Inflammatory macrophage treated with lipopolysaccharide for 1 hour (primary cell): ENCODE results near the gene RABEP2.
"Not testable (repeated sequence)": the region's sequence is repeated elsewhere in the genome, so short reads cannot be mapped to it uniquely, and the experiment has no call there.

Source experiments
- DNase-seq, 2 donors: peaks; one replicate each; pipeline ENCODE4 v3.0.0-alpha.2; 2020 to 2022

Gene RABEP2

DNA sequence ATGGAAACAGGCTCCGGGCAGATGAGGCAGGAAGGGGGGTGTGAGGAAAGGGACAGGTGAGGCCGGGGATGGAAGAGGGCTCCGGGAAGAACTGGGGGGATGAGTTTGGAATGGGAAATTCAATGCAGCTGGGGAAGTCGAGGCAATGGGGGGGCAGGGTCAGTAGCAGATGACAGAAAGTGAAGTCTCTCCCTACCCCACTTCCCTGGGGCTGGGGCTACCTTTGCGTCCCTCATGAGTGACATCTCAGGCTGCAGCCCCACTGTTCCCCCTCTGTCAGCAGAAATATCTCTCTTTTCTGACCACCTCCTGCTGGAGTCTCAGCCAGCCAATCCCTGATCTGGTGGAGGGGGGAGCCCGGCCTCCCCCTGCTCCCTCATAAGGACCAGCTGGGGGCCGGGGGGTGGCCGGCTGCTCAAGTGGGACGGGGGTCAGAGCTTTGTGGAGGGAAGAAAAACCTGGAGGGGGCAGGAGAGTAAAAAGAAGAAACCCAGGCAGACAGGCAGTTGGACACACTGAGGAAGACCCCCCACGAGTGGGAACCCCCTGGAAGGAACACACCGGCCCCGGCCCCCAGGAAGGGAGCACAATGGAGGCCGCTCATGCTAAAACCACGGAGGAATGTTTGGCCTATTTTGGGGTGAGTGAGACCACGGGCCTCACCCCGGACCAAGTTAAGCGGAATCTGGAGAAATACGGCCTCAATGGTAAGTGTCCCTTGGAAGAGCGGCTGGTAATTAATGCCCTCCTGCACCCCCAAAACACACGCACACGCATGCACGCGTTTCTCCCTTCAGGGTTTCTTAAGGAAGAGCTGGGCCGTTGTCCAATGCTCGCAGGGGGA is 46.7 kb downstream of the RABEP2 start, which contains the start of gene ATP2A1:
Gene ATP2A1, plus strand, starts transcription at position 406 of the 844 bp plus-strand sequence. Its CDS starts 184 bp downstream, at position 590.
- no peak for DNase-seq

DNA sequence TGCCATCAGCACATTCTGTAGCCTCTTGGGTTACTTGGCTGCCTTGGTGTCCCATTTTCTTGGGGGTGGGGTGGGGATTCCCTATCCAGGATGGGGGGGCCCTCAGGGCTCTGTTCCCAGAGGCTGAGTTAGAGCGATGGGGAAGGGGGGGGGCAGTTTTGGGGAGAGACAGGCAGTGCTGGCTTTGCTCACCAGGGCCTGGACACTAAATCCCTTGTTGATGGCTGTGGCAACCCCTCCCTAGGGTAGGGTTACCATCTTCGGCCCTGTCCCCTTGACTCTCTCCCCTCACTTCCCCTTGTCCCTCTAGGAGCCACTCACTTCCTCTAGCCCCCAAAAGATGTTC is 47.4 kb downstream of the RABEP2 start:
- no peak for DNase-seq

DNA sequence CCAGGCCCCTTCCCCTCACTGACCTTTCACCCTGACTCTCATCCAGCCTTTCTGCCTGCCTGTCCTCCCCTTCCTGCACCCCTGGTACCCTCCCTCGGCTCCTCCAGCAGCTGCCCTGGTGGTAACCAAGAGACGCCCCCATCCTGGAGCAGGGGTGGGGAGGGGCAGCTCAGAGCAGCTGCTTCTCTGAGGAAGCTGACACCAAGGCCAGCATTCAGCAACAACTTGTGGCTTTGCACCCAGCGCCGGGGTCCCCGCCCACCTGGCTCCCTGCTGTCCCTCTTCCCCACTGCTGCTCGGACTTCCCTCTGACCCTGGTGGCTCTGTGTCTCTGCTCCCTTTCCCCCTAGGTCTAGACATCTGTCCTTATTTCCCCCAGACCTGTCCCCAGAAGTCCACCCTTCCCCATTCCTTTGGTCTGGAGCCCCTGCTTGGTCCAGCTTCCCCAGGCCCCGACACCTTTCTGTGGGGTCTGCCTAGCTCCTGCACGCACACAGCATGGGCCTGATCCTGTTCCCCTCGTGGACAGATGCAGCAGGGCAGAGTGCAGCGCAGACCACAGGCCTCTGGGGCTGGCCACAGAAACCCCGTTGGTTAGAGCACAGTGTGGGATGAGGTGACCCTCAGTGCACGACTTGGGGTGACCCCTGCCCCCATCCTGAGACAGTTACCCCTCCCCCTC is 47.9 kb downstream of the RABEP2 start:
- no peak for DNase-seq

DNA sequence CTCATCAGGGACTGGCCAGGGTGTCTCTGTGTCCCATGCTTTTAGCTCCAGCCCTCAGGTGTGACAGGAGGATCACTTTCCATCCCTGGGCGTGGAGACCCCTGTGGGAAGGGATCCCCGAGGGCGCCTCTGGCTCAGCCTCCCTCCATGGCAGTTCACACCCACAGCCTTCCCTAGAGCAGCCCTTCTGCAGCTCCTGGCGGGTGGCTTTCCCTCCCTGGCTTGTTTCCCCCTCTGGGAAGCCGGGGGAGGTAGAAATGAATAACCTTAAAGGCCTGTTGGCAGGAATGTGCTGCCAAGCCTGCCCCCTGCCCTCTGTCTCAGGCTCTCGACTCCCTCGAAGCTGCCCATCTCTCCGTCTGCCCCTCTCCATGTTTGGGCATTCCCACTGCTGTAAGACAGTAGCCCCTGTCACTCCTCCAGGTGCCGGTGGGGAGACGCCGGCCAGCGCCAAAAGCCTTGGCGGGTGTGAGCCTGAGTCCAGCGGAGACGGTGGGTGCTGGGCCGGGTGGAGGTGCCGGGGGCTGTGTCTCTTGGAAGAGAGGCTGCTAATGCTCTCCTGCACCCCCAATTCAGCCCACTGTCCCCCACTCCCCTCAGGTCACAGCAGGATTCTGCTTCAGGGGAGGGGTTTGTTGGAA is 48.9 kb downstream of the RABEP2 start:
- no peak for DNase-seq

DNA sequence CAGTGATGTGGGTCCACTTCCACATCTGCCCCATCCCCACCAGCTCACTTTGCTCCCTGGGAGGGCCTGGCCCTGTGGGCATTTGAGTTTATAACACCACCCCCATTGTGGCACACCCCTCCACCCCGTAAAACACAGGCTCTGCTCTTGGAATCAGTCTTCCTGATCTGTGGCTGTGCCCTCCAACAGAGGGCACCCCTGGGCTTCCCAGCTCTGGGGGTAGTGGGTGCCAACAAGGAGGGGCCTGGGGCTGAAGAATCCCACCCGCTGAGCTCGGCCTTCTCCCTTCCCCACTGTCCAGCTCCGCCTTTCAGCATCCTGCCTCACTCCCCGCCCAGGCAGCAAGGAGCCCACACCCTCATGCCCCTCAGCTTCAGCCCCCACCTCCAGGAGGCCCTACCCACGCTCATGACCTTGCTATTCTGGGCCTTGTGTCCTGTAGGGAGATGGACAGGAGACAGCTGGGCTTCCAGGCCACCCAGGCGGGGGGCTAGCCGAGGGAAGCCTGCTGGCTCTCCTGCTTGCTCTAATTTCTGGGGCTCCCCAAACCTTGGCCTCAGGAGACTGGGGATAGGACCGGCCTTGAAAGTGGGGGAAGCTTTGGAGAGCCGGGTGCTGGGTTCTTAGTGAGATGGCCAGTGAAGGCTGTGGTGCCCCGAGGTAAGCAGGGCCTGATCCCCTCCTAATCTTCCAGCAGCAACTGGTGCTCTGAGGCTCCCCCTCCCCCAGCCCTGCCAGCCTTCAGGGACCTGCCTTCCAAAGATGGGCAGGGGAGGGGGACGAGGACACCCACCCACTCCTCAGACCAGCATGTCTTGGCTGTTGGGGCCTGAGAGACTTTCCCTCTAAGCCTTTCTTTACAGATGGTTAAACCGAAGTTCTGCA is 49.7 kb downstream of the RABEP2 start:
- DNase-seq, result no peak

DNA sequence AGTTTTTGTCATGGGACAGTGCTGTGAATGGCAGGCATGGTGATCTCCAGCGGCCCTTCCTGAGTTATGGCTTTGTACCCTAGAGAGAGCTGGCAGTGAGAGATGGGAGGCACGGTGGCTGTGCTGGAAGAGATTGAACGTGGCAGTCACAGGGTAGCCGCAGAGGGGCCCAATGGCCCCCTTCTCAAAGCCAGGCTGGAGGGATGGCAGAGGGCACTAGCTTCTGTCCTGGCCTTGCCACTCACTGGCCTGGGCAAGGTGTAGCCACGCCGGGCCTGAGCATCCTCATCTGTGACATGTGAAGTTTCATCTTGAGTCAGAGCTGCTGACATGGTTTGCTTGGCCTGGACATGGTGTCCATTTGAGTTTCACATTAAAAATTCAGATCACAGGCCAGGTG is 50.6 kb downstream of the RABEP2 start:
- DNase-seq, result no peak

DNA sequence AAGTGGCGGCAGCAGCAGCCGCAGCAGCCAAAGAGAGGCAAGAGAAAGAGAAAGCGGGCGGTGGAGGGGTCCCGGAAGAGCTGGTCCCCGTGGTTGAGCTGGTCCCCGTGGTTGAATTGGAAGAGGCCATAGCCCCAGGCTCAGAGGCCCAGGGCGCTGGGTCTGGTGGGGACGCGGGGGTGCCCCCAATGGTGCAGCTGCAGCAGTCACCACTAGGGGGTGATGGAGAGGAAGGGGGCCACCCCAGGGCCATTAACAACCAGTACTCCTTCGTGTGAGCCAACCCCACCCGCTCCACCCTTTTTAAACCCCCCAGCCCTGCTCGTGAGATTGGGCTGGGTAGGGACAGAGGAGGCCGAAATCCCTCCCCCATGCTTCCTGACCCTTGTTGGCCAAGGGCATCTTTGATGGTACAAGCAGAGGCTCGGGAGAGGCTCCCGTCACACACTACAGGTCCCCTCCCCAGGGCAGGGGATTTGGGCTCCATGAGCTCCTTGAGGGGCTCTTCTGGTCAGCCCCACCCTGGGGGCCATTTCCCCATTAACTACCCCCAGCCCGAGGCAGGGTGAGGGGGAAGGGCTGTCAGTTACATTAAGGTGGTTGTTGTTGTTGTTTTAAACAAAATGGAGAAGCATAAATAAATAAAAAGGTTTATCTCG is 51.4 kb downstream of the RABEP2 start:
- peak in 1 of 2 donors; percentile 64 for DNase-seq

DNA sequence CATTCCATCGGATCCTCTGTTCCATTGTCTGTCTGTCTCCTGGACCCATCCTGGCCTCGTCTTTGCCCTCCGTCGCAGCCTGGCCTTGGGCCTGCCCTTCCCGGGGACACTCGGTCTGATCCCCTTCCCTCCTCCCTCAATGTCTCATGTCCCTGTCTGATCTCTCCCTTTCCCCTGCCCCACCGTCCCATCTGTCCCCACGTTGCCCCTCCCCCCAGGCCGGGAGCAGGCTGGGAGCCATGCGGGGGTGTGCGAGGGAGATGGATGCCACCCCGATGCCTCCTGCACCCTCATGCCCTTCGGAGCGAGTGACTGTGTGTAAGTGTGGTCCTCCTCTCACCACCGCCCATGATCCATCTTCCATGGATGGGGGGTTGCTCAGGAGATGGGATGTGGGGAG is 52.1 kb downstream of the RABEP2 start:
- DNase-seq, result no peak

DNA sequence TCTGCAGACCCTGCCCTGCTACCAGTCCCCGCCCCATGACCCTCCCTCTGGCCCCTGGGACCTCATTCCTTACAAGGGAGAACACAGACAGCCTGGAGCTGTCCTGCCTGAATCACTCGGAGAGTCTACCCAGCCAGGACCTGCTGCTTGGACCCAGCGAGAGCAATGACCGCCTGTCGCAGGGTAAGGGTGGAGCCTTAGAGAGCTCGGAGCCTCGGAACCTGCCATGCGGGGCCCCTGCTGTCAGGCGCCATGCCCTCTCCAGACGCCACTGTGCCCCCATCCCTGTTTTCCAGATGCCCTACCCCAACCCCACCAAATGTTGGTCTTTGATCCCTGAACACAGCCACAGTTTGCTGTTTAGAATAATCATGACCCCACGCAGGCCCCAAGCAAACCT is 55.8 kb downstream of the RABEP2 start:
- no peak for DNase-seq

DNA sequence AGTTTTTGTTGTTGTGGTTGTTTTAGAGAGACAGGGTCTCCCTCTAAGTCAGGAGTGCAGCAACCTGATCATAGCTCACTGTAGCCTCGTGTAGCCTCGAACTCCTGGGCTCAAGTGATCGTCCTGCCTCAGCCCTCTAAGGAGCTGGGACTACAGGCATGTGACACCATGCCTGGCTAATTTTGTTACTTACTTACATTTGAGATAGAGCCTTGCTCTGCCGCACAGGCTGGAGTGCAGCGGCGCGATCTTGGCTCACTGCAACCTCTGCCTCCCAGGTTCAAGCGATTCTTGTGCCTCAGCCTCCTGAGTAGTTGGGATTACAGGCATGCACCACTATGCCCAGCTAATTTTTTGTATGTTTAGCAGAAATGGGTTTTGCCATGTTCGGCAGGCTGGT is 57.4 kb downstream of the RABEP2 start:
- DNase-seq, result not testable (repeated sequence)

DNA sequence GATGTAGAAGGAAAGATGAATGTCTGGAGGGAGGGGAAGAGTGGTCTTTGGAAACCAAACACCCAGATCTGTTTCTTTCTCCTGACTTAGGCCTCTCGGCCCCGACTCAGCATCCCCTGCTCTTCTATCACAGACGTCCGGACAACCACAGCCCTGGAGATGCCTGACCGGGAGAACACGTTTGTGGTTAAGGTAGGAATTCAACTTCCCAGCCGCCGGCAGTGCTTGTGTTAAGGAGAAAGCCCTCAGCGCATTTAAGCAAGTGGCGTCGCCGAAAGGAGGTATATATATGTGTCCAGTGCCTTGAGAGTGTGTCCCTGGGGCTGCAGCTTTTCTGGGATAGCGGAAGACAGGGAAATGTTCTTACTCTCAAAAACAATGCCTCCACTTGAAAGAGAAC is 57.8 kb downstream of the RABEP2 start:
- no peak for DNase-seq

DNA sequence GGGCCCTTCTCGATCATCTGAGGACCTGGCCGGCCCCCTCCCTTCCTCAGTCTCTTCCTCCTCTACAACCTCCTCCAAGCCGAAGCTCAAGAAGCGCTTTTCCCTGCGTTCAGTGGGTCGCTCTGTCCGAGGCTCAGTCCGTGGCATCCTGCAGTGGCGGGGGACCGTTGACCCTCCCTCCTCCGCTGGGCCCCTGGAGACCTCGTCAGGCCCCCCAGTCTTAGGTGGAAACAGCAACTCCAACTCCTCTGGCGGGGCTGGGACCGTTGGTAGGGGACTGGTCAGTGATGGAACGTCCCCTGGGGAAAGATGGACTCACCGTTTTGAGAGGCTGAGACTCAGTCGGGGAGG is 58.6 kb downstream of the RABEP2 start:
- no peak for DNase-seq

DNA sequence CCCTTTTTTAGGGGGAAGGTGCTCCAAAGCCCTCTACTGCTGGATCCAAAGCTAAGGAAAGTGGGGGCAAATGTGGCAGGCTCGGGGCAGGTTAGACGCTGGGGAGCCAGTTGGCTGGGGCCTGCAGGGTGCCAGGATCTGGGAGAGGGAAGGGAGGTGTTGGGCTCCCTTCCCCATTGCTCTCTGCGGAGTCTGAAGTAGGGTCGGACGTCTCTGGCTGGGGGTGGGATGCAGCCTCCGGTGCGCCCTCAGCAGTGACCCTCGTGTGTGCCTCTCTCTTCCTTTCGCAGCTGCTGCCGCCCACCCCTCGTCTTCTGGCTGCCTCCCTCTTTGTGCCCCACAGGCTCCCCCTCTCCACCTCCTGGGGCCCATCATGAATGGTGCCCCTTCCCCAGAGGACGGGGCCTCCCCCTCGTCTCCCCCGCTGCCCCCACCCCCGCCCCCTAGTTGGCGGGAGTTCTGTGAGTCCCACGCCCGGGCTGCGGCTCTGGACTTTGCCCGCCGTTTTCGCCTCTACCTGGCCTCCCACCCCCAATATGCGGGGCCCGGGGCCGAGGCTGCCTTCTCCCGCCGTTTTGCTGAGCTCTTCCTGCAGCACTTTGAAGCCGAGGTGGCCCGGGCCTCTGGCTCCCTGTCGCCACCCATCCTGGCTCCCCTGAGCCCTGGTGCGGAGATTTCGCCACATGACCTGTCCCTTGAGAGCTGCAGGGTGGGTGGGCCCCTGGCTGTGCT is 59.1 kb downstream of the RABEP2 start:
- no peak for DNase-seq

DNA sequence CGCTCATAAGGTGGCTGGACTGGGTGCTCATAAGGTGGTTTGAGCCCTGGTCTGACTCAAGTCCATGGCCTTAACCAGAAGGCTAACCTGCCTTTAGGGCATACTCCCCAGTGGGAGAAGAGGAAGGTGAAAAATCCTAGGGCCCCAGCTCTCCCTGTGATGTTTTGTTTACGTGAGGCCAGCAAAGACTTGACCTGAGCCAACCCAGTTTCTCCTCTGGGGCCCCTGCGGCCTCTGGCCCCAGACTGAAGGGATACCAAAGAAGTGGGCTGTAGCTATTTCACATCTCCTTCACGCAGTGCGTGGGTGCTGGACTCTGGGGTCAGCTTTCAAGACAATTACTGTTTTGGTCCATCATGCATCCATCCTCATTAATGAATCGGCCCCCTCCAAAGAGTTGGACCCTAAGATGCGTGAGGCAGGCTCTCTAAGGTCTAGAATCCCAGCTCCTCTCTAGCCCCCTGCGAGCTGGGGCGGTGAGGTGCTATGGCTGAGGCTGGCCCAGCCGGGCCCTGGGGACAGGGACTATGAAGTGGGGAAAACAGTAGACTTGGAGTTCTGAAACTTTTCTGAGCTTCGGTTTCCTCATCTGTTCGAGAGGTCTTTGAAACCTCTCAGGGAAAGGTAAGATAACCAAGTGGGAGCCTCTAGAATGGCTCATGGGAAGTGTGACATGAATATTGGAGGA is 59.9 kb downstream of the RABEP2 start:
- no peak for DNase-seq

DNA sequence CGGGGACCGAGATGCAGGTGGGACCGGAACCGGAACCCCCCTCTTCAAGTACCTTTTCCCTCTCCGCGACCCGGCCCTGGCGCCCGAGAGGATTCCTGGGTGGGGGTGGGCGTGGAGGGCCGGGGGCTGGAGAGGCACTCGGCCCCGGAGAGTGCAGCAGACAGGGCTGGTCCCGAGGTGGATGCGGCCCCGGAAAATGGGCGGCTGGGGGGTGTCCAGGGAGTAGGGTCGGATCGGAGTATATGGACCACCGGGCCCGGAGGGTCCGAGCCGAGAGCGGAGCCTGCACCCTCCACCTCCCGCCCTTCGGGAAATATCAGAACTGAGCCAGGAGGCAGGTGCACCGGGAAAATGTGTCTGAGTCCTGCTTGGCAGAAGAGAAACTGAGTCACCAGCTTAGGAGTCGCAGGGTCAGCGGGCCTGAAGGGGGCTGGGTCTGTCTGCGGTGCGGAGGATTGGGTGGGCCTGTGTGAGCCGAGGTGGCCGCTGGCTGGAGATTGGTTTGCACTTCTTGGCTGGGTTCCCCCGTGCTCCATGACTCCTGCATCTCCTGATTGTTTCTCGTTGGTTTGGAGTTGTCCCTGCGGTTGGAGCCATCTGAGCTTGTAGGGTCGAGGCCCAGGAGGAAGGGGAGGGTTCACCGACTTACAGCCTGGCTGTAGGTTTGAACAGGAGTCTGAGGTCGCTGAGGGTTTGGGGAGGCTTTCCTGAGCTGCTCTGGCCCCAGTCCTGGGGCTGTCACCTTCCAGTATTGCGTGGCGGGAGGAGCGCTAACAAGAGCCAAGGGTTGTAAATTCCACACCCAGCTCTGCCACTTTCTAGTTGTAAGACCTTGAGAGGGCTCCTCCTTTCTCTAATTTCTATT is 60.9 kb downstream of the RABEP2 start:
- no peak for DNase-seq

DNA sequence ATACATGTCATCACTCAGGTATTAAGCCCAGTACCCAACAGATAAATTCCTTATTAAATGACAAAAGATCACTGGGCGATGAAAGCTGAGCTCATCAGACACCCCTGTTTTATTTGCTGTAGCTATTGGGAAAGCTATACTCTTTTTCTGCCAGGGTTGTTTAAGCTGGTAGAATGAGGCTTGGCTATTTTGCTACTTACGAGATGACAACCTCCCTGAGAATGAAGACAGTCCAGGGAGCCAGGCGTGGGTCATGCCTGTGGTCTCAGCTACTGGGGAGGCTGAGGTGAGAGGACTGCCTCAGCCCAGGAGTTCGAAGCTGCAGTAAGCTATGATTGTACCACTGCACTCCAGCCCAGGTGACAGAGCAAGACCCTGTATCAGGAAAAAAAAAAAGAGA is 65.7 kb downstream of the RABEP2 start:
- DNase-seq, result no peak

DNA sequence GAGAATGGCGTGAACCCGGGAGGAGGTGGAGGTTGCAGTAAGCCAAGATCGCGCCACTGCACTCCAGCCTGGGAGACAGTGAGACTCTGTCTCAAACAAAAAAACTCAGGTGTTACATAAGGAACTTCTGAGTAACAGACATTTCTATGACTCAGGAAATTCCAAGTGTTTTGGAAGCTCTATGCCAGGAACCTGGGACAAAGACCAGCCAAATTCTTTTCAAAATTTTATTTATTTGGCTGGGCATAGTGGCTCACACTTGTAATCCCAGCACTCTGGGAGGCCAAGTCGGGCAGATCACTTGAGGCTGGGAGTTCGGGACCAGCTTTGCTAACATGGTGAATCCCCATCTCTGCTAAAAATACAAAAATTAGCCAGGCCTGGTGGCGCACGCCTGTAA is 66.6 kb downstream of the RABEP2 start:
- no peak for DNase-seq
